Skin of body (tissue), 2 donors: ENCODE data around the gene CAMK2D. TPM values are rescaled to one million over a fixed set of nuclear protein-coding genes. Genes with fewer than 3 reads are reported as not detected.
A peak's percentile ranks its signal among the peaks of the same experiment; 100 is the strongest.

Source experiments
- DNase-seq: peaks from one replicate; lab custom pipeline; 2025; lab: John Stamatoyannopoulos, UW
- total RNA-seq: library from RNA; depleted of rRNA; stranded (reverse); fragments of >200 nt; gene quantifications from one replicate; pipeline ENCODE4 v1.2.3, GENCODE V29; 2014

CAMK2D gene
- total RNA-seq, 1 donor from 2014 or later = 92.6 TPM

DNA sequence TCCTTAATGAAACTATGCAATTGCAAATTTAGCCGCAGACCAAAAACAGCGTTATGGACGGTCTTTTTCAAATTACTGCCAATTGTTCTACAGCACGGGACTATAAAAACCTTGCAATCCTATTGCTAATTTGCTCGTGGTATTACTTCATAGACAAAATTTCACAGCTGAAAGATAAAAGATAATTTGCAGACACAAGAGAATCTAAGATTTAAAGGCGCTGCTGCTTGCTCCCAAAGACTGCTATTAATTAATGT lies 1.4 kb upstream of the CAMK2D start:
- DNase-seq = no peak

DNA sequence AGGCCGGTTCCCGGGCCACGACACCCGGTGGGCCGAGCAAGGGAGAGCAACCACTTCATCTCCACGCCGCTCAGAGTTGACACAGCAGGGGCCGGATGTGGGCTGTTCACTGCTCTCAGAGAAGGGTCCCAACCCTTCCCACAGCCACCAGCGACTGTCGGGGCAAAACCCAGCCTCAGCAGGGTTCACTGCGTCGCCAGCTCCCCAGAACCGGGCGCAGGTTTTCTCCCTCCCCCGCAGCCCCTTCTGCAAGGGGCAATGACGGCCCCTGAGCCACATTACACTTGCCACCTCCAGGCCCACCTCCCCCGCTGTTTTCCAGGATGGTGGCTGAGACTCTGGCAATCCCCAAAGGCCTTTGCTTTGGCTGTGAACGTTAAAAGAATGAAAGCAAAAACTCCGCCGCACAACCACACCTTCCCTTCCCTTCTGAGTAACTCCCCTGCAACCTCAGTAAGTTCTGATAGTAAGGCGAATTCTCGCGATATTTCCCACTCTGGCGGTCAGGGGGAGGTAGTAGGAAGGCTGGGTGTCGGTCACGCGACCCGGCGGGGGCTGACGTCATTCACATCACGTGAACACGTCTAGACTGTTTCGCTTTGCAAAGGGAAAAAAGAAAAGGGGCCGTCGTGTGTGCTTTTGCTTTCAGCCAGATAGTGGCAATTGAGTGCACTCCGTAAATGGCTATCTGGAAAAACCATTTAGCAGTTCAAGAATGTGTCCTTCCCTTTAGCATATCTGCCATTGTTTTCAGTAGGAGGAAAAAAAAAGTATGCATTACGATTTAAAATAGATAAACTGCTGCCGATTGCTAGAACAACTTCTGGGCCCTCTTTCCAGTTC lies 869 bp upstream of the CAMK2D start:
- peak; percentile 100 for DNase-seq

DNA sequence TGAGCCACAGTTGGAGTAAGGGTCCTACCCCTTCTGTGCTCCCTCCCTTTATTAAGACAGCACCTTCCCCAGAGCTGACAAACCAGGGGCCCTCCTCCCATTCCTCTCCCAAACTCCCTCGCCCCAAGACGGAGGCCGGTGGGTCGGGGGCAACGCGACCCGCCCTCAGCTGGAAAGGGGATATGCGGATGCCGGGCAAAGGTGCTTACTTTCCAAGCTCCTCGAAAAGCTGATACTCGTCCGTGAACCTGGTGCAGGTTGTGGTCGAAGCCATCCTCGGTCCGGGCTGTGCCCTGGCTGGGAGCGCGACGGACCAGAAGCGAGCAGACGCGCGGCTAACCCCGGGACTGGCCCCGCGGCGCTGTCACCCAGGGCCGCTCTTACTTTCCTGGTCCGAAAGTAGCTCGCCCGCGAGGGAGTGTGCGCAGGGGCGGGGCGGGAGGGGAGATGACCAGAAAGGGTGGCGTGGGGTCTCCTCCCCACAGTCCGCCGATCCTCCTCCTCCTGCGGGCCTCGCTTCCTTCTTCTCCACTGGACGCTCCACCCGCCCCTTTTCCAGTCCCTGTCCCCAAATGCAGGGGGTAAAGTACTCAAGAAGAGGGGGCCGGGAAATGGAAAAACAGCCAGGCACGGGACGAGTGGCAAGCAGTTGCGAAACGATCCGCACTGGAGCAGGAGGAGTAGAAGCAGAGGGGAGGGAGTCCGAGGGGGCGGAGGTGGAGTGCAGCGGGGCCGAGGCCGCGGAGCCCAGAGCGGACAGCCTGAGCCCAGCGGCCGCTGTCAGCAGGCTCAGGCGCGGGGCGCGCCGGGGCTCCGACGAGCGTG lies 531 bp downstream of the CAMK2D start:
- peak; percentile 79 for DNase-seq

DNA sequence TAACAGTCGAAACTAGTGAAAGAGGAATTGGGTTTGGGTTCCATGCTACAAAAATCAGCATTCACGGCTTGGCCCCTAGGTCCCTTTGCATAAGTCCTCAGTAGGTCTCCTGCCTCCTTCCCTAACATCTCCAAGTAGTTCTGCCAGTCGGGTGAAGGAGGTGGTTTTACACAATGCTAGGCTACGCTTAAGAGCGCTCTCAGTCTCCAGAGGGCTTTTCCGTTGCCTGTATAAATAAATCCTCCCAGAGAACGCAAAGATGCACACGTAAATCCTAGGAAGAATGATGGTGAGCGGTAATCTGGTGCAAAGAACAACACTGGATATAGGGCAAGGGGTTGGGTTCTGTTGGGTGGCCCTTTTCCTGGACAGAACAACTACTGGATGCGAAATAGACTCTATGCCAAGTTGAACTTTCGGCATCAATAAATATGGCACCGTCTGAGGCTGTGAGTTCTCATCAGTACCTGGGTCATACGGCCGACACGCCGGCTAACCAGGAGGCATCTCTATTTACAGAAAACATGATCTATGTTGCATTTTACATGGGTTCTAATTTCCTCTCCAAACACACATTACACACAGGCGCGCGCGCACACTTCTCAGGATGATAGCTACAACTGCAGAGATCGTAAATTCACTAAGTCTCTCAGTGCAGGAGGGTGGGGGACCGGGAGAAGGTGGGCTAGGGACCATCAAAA lies 1.3 kb downstream of the CAMK2D start:
- DNase-seq = peak; percentile 65

DNA sequence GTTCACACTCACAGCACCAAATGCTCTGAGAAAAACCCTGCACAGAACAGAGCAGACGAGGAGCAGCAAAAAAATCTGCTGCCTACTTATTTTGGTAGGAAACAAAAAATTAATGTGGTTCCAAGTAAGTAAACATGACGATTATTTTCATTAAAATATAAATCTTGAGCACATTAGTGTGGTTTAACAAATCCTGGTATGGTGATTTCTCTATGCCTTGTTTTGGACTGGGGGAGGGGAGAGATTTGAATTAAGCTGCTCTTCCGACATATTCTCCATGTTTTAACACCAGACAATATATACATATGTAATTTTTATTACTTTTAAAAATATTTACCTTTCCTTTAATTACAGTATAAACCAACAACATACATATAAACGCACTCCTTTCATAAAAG lies 1.8 kb downstream of the CAMK2D start:
- DNase-seq = no peak

DNA sequence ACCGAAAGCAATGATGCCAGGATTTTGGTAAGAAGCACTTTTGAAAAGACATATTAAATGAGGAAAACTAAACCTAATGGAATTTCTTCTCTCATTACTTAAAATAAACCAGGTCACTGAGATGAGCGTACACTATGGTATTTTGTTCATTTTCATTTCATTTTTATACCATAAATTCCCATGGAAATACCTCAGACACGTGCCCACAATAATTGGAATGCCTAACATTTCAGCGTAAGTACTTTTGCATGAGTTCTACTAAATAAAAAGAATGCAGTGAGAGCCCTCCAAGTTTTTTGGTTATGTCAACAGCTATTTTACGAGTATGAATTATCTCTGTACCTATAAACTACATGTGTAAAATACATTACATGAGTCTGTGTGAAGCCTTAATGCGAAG lies 3.2 kb downstream of the CAMK2D start:
- no peak for DNase-seq

DNA sequence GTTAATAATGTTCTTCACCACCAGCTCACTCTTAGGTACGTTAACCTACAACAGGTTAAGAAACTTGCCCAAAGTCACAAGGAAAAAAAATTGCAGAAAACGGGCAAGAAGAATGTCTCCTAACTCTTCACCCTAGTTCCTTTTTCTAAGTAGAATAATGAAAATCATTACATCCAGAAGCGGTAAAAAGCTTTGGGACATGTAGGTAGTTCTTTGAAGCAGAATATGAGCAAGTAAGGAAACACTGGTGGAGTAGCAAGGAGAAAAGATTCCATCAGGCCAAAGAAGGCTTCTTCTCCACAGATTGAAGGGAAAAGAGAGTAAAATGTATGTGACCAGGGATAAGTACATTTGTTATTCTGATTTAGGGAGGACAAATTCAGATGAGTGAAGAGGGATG lies 4.1 kb downstream of the CAMK2D start:
- DNase-seq = no peak

DNA sequence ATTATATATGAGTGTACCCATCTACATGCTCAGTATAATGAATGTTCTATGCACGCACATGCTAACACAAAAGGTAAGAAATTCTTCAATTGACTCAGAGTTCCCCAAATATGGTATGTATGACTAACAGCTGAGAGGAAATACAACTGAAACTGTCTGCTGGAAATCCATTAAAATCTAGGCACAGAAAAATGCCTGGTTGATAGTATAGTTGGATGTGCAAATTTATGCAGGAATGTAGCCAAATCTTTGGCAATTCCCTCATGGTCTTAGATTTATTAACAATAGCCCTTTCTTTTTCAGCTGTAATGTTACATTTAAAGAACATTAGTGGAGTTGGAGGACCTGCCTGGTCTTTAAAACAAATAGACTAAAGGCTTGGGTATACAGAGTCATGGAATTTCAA lies 5.5 kb downstream of the CAMK2D start:
- DNase-seq = peak; percentile 9

DNA sequence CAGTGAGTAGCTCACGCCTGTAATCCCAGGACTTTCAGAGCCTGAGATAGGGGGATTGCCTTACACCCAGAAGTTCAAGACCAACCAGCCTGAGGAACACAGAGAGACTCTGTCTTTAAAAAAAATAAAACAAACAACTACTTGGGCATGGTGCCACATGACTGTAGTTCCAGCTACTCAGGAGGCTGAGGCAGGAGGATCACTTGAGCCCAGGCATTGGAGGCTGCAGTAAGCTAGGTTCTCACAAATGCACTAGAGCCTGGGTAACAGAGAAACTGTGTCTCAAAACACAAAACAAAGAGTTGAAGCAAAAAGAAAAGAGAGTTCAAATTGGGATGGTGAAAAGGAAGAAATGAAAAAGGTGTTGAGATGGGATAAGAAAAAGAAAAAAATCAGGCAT lies 10.8 kb downstream of the CAMK2D start:
- no peak for DNase-seq

DNA sequence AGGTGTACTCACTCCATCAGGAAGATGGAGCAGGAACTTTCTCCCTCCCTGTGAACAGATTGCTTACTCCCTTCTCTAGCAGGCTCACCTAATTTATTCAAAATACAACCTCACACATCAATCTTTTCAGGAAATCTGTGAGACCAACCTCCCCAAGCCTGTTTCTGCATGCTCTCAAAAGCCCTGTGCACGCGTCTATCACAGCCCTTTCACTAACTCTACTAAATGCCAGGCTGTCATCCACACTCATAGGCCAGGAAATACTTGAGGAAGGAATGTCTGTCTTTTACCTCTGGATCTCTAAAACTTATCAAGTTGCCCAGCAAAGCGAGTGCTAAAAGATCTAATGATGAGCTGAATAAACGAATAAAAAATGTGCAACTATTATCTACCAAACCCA lies 11.2 kb downstream of the CAMK2D start:
- no peak for DNase-seq

DNA sequence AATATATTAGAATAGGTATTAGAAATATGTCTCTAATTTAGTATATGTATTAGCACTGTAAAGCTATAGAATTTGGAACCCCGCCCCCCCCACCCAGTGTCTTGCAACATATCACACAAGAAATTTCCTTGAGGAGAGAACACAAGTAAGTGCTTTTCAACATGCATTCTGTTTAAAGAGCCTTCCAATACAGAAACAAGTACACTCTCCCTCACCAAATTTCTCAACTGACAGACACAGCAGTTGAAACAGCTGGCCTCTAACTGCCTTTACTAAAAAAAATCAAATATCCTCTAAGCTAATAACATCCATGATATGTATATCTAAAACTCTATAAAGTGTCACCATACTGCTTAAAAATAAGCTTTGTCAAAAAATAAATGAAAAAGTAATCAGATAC lies 12.4 kb downstream of the CAMK2D start:
- DNase-seq = no peak

DNA sequence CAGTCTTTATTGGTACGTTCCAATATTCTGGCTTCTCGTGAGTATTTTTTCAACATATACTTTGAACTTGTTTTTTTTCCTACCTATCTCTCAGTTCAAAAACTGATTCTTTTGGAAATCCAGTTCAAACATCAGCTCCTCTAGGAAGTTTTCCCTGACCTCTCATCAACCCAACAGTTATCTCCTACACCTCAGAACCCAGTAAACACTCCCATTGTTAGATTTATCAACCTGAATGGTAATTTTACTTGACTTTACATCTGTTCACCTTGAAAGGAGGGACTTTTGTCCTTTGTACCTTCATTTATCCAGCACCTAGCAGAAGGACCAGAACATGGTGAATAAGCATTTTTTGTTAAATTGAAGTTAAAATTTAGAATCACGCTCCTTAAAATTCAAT lies 13.6 kb downstream of the CAMK2D start:
- DNase-seq = no peak

DNA sequence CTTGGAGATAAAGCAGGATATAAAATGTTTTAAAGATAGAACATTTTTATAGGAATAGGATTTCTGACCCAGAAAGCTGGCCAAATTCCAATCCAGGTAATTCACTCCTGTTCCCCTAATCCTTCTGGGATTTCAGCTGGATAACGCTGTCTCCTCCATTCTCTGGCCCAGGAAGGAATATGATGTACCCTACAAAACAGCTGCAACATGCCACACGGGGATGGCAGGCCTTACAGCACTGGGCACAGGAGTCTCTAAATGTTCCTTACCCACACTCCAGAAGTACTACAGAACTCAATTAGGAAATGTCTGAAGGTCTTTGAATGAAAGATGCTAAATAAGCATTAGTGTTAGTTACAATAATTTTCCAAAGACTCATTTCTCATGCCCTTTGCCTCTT lies 15.8 kb downstream of the CAMK2D start:
- no peak for DNase-seq

DNA sequence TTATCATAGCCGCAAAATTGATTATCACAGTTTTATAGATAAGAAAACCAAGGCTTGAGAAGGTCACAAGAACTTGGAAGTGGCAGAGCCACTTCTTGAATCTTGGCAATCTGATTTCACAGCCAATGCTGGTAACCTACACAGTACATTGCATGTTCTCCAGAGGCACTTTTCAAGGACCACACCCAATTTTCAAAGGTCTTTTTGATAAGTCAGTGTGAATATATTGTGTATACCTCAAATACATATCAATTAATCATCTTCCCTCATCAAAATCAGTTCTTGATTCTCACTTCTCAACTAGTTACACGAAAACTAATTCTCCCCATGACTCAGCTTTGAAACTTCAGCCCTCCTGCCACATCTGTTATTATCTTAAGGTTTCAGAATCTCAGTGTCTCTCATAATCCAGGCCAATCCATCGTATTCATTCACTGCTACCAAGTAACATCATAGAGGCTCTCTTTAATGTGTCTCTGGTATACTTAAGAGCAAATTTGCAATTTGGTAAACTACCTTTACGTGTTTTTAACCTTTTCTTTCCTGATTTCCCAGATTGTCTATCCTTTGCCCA lies 16.8 kb downstream of the CAMK2D start:
- no peak for DNase-seq

DNA sequence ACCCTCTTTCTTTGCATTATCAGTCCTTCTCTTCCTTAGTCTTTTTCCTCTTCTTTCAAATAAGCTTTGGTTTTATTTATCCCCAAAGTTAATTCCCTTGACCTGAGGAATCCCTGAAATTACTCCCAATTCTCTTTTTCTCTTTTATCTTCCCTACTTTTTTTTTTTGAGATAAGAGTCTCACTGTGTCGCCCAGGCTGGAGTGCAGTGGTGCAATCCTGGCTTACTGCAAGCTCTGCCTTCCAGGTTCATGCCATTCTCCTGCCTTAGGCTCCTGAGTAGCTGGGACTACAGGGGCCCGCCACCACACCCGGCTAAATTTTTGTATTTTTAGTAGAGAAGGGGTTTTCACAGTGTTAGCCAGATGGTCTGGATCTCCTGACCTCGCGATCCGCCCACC lies 17.8 kb downstream of the CAMK2D start:
- no peak for DNase-seq

DNA sequence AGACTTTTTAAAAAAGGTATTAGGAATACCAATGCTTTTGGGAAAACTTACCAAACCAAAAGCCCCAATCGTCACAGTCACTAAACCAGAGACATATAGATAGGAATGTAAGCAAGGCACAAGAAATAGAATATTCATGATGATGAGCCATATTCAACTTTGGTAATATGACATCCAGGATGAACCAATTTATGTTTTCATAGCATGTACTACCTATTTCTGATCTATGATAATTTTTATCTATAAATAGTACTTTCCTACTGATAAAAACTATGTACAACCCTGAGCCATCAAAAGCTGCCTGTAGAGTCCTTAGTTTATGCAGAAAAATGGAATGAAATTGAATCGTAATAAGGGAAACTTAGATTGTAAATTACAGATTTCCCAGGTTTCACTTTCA lies 18.9 kb downstream of the CAMK2D start:
- DNase-seq = no peak

DNA sequence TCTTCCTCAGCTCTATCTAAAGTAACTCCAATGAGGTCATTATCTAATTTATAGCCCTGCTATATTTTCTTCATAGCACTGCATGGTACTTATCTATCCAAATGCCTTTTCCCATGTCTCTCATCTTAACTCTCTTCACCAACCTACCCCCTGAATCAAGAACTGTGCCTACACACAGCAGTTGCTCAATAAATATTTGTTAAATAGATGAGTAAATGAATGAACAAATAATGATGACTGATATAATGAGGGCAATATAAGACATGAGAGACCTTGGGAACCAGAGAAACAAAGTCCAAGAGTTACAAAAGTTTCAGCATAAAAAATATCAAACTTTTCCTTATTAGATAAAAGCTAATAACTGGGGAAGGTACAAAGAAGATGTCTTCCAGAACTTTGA lies 19.6 kb downstream of the CAMK2D start:
- DNase-seq = no peak

DNA sequence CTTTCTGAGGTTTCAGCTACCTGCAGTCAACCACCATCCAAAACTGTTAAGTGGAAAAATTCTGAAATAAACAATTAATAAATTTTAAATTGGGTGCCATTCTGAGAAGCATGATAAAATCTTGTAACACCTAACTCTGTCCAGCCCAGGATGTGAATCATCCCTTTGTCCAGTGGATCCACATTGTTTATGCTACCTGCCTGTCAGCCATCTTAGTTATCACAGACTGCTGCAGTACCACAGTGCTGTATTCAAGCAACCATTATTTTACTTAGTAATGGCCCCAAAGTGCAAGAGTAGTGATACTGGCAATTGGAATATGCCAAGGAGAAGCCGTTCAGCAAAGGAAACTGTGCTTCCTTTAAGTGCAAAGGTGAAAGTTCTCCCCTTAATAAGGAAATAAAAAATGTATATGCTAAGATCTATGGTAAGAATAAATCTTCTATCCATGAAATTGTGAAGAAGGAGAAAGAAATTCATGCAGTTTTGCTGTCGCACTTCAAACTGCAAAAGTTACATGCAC lies 20.6 kb downstream of the CAMK2D start:
- no peak for DNase-seq

DNA sequence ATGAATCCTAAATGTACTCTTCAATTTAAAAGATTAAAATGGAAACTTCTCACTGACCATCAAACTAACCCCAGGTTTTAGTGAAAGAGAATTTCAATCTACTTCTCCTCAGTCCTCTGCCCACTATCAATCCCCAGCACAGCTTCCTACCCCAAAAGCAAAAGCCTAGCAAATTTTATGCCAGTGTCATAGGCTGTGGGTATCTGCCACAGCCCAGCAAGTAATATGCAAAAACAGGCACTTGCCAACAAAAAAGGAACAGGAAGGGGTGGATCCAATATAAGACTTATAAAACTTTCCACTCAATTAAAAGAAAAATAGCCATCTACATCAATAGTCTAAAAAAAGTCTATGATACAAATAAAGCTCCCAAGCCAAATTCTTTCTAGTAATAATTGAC lies 22.3 kb downstream of the CAMK2D start:
- no peak for DNase-seq

DNA sequence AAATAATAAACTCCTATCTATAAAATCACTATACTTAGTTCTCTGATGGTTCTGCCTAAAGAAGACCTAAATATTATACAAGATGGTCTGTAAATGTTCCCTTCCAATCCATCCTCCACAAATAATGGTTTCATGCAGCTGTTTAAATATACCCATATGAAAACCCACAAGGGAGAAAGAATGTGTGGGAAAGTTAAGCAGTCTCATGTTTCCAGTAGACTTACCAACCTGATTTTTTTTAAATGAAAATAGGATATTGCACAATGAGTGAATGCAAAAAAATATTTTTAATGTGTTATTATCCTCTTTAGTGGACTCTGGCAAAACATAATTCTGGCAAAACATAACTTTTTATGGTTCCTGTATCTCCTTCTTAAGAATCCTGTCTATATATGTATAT lies 23.3 kb downstream of the CAMK2D start:
- DNase-seq = peak; percentile 52

DNA sequence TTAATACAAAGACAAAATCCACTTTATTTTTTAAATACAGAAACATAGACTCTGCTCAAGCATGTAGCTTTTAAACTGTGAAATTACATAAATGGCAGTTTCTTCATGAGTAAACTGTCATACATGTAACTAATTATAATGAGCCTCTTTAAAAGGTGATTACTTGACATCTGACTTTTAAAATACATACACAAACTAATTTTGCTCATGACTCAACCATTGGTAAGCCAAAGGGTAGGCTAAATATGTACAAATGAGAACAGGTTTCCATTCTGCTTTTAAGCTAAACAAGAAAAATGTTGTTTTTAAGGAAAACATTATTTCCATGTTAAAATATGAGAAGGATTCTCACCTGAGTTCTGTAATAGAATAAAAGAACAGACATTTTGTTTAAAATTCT lies 27.9 kb downstream of the CAMK2D start:
- no peak for DNase-seq

DNA sequence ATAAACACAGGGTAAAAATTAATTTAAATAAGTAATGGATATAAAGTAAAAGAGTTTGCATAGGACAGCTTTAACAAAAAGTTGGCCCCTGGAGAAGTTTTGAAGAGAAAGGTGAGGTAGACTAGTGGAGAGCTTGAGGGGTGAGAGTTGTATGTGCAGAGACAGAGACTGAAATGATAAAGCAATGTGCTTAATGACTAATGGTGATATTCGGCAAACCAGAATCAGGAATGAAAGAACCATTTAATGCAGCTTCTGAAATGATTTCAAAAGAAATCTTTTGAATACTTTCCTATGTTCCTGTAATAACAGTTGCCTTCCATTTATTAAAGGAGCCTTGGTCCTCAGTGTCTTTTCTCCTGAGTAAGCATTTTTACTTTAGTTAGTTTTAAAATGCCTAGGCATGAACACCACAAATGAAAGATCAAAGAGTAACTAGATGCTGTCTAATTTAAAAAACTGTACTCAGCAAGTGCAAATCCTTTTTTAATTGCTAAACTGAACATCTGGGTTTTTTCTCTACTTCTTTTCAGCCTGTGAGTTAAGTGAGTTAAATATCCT lies 28.5 kb downstream of the CAMK2D start:
- DNase-seq = no peak
